Central memory CD4-positive, alpha-beta T cell (primary cell): ENCODE results near the gene CARM1.
"Not testable (repeated sequence)": the region's sequence is repeated elsewhere in the genome, so short reads cannot be mapped to it uniquely, and the experiment has no call there.

Experiments
- DNase-seq: peaks from one replicate; pipeline ENCODE4 v3.0.0; 2022

The CARM1 gene

DNA sequence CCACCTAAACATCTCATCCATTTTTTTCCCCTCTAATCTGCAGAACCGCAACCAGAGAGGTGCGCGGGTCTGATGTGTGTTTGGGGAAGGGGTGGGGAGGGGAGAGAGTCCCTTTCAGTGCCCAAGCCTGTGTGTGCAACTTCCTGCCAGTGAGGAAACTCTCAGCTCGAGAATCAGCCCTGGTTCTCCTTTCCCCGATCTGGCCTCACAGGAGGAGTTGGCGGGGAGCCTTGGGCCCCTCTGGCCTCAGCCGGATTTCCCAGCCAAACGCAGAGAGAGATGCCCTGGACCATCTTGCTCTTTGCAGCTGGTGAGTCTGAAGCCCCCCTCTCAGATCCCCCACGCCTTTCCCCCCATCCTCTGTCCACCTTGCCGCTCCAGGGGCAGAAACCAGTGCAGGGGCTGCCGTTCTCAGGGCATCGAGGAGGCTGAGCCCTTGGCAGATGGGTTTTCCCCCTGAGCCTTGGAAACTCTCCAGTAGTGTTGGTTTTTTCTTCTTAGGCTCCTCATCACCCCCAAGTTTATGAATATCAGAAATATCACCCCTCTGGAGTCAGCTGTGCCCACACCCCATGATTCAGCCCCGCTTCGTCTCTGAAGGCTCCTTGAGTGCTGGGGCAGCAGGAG lies 23.0 kb upstream of the CARM1 start, which contains the start of gene C19orf38:
TSS of gene C19orf38 (plus strand) at position 186 of the 627 bp plus-strand sequence. CDS start at position 280, 94 bp downstream.
- DNase-seq = no peak

DNA sequence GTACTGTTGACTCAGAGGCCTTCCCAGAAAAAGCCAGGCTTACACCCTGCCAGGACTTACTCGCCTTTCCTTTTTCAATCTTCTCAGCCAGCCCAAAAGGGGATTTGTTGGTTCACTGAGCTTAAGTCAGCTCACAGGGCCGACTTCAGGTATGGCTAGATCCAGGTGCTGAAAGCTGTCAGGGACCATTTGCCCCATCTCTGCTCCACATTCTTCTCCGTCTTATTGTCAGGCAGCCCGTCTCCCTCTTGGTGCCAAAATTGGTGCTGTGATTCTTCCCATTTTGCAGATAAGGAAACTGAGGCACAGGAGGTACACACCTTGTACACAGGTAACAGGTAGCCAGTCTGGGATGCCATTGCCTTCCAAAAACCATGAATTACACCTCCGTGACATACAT lies 20.7 kb upstream of the CARM1 start:
- no peak for DNase-seq

DNA sequence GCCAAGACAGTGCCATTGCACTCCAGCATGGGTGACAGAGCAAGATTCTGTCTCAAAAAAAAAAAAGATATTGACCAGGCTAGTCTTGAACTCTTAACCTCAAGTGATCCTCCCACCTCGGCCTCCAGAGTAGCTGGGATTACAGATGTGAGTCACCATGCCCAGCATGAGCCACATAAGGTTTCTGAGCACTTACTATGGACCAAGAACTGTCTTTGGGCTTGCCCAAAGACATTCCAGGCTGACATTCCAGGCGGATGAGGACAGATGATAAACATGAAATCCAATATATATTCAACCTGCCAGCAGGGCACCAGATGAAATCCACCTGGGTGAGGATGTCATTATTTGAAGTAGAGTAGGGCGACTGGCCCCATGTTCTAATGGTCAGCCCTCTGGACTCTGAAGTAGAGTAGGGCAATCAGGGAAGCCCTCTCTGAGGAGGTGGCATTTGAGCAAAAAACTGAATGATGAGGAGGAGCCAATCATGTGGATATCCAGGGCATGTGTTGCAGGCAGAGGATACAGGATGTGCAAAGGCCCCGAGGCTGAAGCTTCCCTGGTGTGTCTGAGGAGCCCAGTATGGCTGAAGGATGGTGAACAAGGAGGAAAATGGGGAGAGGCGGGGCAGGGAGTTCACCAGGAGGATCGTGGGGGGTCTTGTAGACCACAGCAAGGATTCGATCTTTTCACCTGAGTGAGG lies 19.1 kb upstream of the CARM1 start:
- DNase-seq = no peak

DNA sequence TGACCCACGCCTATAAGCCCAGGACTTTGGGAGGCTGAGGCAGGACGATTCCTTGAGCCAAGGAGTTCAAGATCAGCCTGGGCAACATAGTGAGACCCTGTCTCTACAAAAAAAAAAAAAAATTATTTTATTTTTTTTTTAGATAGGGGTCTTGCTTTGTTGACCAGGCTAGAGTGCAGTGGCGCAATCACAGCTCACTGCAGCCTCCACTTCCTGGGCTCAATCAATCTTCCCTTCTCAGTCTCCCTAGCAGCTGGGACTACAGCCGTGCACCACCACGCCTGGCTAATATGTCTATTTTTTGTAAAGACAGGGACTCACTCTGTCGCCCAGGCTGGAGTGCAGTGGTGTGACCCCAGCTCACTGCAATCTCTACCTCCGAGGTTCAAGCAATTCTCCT lies 18.4 kb upstream of the CARM1 start:
- DNase-seq = no peak

DNA sequence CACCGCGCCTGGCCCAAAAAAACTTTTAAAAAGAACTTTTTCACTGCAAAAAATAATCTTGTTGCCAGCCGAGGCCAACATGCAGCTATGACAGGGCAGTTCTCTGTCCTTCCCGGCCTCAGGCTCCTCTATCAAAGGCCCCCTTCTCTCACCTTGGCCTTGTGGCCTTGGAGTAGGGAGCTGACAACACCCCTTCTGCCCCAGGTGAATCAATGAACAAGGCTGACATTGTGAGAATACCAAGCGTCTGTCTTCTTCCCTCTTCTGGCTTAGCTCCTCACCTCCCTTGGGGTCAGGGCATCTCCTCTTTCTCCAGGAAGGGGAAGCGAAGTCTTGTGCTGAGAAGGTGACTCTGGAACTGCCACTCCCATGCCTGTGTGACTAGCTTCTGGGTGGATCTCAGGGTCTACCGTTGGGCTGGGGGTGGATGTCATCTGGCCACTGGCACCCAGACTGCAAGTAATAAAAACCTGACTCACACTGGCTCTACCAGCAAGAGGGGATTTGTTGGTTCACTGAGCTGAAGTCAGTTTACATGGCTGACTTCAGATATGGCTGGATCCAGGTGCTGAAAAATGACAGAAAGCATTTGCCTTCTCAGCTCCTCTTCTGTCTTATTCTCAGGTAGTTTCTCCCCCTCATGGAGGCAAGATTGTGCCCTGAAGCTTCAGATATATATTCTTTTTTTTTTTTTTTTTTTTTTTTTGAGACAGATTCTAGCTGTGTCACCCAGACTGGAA lies 16.8 kb upstream of the CARM1 start:
- no peak for DNase-seq

DNA sequence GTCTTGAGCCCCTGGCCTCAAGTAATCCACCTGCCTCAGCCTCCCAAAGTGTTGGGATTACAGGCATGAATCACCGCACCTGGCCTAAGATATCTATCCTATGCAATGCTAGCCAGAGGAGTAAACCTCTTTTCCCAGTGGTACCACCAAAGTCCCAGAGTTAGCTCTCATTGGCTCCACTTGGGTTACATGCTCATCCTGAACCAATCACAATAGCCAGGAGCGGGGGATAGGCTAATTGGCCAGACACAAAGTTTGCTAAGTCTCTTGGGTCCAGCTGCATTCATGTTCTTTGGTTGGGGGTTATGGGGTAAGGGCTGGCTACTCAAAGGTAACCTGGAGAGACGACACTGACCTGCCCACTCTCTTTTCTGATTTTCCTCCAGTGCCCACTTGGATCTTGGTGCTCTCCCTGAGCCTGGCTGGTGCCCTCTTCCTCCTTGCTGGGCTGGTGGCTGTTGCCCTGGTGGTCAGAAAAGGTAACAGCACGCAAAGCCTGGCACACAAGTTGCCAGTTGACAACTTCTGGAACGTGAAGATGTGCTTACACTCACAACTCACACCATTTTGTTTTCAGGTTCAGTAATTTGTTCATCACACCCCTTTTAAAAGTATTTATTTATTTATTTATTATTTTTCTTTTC lies 15.4 kb upstream of the CARM1 start:
- DNase-seq = no peak

DNA sequence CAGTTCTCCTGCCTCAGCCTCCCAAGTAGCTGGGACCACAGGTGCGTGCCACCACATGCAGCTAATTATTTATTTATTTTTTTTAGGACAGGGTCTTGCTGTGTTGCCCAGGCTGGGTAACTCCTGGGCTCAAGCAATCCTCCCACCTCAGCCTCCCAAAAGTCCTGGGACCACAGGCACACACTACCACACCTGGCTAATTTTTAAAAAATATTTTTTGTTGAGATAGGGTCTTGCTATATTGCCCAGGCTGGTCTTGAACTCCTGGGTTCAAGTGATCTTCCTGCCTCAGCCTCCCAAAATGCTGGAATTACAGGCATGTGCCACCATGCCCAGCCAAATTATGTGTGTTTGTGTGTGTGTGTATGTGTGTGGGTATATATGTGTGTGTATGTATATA lies 14.5 kb upstream of the CARM1 start:
- not testable (repeated sequence) for DNase-seq

DNA sequence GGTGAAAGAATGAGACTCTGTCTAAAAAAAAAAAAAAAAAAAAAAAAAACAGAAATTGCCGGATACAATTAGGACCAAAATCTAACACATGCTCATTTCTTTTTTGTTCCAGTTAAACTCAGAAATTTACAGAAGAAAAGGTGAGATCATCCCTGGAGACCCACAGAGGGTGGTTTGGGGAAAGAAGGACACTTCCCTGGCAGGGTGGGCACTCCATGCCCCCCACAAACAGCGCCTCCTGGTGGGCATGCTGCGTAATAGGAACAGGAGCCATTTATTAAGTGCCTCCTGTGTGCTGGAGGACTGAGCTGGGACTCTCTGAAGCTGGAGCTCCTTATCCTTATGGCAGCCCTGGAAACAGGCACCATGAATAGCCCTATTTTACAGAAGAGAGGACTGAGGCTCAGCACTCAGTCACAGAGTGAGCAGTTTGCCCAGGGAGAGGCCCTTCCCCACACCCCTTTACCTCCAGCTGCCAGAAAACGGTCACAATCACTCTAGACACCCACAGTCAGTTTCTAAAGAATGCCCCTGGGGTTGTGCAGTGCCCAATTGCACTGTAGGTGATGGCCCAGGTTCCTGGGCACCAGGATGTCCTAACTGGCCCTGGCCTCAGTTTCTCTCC lies 13.0 kb upstream of the CARM1 start:
- no peak for DNase-seq

DNA sequence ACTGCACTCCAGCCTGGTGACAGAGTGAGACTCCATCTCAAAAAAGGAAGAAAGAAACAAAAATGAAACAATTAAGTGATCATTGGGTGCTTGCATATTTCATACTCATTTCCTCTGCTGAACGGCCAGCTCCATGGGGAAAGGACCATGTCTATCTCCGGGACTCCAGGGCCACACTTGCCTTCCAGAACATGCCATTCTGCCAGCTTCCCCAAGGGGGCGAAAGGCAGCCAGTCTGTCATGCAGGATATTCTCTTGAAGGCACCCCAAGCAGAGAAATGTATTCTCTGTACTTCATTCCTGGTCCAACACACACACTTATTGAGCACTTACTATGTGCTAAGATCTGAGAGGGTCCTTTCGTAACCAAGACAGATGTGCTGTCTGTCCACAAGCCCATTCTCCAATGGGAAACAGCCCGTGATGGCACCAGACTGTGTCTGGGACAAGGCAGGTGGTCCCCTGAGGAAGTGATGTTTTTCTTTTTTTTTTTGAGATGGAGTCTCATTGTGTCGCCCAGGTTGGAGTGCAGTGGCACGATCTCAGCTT lies 10.2 kb upstream of the CARM1 start:
- DNase-seq = no peak

DNA sequence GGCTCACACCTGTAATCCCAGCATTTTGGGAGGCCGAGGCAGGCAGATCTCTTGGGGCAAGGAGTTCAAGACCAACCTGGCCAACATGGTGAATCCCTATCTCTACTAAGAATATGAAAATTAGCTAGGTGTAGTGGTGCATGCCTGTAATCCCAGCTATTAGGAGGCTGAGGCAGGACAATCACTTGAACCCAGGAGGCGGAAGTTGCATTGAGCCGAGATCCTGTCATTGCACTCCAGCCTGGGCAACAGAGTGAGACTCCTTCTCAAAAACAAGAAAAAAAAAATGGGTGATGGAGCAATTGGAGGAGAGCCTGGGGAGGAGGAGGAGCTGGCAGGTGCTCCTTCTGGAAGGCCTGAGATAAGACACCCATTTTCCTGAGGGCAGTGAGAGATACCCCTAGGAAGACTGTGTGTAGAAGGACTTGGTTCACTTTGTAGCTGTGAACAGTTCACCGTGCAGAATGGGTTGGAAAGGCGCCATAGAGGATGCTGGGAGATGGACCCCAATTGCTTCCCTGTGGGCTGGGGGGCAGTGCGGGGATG lies 8.7 kb upstream of the CARM1 start:
- no peak for DNase-seq

DNA sequence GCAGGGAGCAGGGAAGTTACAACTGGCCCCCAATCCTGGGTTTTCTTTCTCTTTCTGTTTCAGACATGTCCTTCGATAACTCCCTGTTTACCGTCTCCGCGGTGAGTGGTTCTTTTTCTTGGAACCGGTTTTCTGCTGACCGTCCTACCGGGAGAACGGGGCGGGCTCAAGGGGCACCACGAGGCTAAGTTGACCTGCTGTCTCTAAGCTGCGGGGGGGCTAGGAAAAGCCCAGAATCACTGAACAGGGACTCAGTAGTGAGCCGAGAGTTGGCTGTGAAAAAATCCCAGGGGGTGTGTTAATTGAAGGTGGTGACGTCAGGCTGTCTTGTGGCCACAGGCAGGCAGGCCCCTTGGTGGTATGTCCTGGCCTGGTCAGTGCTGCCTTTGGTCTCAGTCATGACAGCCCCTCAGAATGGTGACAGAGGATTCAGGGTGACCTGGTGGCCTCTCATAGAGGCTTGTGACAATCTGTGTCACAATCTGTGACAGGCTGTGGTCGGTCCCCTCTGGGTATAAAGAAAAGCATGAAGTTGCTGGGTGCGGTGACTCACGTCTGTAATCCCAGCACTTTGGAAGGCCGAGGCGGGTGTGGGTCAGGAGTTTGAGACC lies 8.1 kb upstream of the CARM1 start:
- no peak for DNase-seq

DNA sequence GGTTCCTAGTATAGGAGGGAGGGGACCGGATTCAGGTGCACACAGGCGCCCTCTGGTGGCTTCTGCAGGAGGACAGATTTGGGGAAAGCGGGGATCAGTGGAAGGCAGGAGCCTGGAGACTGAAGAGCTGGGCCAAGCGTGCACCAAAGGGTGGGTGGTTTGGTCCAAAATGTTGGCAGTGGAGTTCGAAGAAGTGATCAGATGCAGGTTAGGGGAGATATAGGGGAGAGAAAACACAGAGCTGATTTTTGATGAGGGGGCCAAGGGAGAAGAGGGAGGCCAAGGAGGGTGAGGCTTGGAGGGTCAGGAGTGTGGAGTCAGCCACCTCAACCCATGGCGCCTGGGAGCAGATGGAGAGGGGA lies 6.8 kb upstream of the CARM1 start:
- DNase-seq = peak; percentile 71

DNA sequence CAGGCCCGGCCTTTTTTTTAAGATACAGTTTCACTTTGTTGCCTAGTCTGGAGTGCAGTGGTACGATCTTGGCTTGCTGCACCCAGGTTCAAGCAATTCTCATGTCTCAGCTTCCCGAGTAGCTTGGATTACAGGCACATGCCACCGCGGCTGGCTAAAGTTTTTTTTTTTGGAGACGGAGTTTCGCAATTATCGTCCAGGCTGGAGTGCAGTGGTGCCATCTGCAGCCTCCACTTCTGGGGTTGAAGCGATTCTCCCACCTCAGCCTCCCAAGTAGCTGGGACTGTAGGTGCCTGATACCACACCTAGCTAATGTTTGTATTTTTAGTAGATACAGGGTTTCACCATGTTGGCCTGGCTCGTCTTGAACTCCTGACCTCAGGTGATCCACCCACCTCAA lies 4.9 kb upstream of the CARM1 start:
- no peak for DNase-seq

DNA sequence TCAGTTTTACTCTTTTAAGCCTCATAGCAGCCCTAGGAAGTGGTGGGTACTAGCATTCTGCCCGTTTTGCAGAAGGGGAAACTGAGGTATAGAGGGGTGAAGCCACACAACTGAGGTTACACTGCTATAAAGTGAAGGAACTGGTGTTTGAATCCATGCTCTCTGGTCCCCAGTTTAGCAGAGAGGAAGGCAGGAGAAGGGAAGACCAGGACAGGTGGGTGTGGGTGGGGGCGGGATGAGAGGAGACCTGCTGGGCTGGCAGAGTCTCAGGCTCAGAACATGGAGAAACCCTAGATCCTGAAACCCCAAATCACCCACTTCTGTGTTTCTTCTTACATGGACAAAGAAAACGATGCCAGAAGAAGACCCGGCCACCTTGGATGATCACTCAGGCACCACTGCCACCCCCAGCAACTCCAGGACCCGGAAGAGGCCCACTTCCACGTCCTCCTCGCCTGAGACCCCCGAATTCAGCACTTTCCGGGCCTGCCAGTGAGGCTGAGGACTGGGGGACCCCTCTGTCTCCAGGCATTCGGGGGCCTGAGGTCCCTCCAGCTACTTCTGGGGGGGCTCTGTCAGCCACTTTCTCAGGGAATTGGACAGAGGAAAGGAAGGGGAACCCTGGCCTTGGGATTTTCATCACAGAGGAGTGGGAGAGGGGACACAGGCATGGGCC lies 2.3 kb upstream of the CARM1 start:
- no peak for DNase-seq

DNA sequence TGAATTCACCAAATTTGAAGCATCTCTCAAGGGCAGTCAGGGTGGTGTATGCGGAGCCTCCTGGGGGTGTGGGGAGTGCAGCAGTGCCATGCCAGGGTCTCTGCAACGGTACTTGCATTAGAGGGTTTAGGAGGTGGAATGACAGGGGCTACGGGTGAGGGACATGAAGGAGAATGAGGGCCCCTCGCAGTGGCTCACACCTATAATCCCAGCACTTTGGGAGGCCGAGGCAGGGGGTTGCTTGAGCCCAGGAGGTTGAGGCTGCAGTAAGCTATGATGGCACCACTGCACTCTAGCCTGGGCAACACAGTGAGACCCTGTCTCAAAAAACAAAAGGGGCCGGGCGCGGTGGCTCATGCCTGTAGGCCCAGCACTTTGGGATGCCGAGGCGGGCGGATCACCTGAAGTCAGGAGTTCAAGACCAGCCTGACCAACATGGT lies 1.5 kb upstream of the CARM1 start:
- not testable (repeated sequence) for DNase-seq

DNA sequence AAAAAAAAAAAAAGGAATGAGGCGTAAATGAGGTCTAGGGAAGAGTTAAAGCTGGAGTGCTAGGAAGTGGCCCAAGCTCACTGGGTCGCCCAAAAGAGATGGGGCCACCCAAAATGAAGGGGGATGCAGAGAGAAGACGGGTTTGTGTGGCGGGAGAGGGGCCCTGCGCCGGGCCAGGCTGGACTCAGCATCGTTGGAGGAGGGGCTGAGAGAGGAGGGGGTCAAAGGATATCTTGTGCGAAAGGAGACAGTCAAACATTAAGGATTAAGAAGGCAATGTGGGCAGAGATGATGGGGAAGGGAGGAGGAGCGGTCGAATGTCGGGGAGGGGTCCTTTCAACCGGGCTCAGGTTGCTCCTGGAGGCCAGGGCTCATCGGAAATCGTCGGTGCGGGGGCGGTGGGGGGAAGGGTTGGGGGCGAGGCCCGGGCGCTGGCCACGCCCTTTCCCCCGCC lies 825 bp upstream of the CARM1 start:
- DNase-seq = no peak

DNA sequence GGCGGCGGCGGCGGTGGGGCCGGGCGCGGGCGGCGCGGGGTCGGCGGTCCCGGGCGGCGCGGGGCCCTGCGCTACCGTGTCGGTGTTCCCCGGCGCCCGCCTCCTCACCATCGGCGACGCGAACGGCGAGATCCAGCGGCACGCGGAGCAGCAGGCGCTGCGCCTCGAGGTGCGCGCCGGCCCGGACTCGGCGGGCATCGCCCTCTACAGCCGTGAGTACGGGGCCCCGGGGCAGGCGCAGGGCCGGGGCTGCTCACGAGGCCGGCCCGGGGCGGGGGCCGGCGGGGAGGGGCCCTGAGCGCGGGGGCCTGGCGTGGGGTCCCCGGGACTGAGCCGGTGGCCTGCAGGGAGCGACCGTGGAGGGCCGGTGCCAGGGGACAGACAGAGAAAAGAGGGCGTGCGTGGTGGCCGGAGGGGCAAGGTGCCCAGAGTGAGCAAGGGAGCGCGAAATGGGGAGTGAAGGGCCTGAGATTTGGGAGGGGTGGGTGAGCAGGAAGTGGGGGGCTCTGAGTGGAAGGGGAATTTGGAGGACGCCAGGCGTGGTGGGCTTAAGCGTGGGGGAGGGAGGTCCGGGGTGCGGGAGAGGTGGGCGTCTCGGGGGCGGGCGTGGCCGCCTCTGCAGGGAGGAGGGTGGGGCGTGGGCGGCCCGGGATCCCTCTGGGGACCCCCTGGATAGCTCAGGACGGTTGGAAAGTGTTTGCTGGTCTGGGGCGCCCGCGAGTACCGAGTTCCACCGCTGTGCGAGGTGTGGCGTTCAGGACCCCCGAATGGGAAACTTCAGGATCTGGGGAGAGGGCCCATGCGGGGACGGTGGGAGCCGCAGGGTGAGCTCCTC lies 575 bp downstream of the CARM1 start:
- DNase-seq = no peak

DNA sequence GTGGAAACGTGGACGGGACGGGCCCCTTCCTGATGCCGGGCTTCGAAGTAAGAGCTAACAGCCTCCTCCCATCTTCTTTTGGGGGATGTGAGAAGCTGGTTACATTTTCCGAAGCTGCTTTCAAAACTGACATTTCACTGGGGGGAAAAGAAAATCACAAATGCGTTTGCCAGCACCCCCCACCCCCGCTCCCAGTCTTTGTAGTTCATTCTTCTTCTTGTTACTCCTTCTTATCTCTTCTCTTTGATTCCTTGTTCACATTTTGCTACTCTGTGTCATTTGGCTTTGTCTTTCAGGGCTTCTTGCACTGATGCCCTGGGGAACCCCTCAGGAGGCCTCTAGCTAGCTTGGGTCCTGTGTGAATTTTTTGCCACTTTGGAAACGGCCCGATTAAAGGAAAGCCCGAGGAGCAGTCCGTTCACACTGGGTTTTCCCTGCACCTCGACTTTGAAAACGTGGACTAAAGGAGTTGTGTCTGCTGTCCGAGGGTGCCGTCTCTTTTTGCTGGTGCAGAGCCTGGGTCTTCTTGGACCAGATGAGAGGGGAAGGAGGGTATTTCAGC lies 1.3 kb downstream of the CARM1 start:
- no peak for DNase-seq

DNA sequence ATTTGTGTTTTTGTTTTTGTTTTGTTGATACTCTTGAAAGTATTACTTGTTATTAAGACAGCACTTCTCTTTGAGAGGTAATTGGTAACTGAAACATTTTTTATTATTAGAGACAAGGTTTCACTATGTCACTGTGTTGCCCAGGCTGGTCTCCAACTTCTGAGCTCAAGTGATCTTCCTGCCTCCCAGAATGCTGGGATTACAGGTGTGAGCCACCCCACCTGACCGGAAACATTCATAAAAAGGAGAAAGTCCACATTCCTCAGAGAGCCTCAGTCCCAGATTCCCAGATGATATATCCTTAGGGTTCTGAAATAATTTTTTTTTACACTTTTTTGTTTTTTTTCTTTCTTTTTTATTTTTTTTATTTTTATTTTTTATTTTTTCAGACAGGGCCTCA lies 2.7 kb downstream of the CARM1 start:
- no peak for DNase-seq
